ENCODE results near the gene FRMPD4.

- TF ChIP-seq POLR2A (IDR thresholded peaks at IDR 0.05; ENCODE audit: low read length) (no peak), EP300 (IDR thresholded peaks at IDR 0.05) (no peak), RFX5 (IDR thresholded peaks at IDR 0.05) (no peak), CTCF (IDR thresholded peaks at IDR 0.05) (no peak), RAD21 (conservative IDR thresholded peaks at IDR 0.05 in 1 of 2, IDR thresholded peaks at IDR 0.05 in 1 of 2) (no peak), REST (IDR thresholded peaks at IDR 0.05) (no peak), POLR2AphosphoS2 (conservative IDR thresholded peaks at IDR 0.05; ENCODE audit: low read length) (no peak), JUN (IDR thresholded peaks at IDR 0.05) (no peak), E2F6 (IDR thresholded peaks at IDR 0.05; ENCODE audit: borderline replicate concordance, low read depth) (no peak), NFE2L2 (conservative IDR thresholded peaks at IDR 0.05; ENCODE audit: low read length) (no peak), MAX (IDR thresholded peaks at IDR 0.05) (no peak), GATA3 (IDR thresholded peaks at IDR 0.05; ENCODE audit: borderline replicate concordance) (0 out of 2 replicates have a peak, but pooled peaks have one; percentile 14), ESRRA (IDR thresholded peaks at IDR 0.05; ENCODE audit: borderline replicate concordance, low read length) (no peak)
Measured at GRCh38 chrX:12225107-12225506, 86.8 kb downstream of the FRMPD4 start.

Data from A549 (cell line).